Panc1 (cell line): ENCODE measurements around the gene ZNF780B. TPM values are rescaled to one million over a fixed set of nuclear protein-coding genes. Genes with fewer than 3 reads are reported as not detected.

Source experiments
- ATAC-seq: fragments of 200-7000 bp; cut with Tn5 transposase; 2 replicates; pipeline ENCODE4 v1.9.1; 2020; ENCODE audit warnings: mild to moderate bottlenecking, moderate library complexity
- Bru-seq: library from RNA; stranded (reverse); fragments of 400-500 nt; gene quantifications from one replicate; lab custom pipeline; 2021; lab: Mats Ljungman, UMichigan
- BruChase-seq, 2 experiments: library from RNA; stranded (reverse); fragments of 400-500 nt; gene quantifications; one replicate each; lab custom pipeline; 2021; lab: Mats Ljungman, UMichigan
- BruUV-seq: library from RNA; stranded (reverse); fragments of 400-500 nt; replicated peaks from 2 replicates; lab custom pipeline; 2021; lab: Mats Ljungman, UMichigan
- CTCF ChIA-PET: fragments of 300-600 bp; sonication (Branson Sonifier 250); formaldehyde crosslinking; loops from one replicate; lab custom pipeline; 2022; ENCODE audit warnings: antibody characterized with exemption; lab: Charles Lee
- POLR2A ChIA-PET: fragments of 300-600 bp; sonication (Branson Sonifier 250); formaldehyde crosslinking; loops from one replicate; lab custom pipeline; 2022; ENCODE audit warnings: antibody characterized with exemption; lab: Charles Lee
- DNase-seq: peaks from one replicate; pipeline ENCODE4 v3.0.0-alpha.2; 2010; ENCODE audit warnings: low read depth, low spot score
- H3K27ac ChIP-seq: 2 replicates; pipeline ENCODE4 v1.5.1; 2011; ENCODE audit warnings: mild to moderate bottlenecking, low read length, inconsistent platforms
- H3K27me3 ChIP-seq: fragments of 200-500 bp; sonication (Bioruptor generic); 2 replicates; pipeline ENCODE4 v1.6.0; 2014; ENCODE audit warnings: low read length, inconsistent platforms; ENCODE audit not compliant: control insufficient read depth, insufficient read depth
- H3K36me3 ChIP-seq: fragments of 200-500 bp; sonication (Bioruptor generic); 2 replicates; pipeline ENCODE4 v1.5.1; 2014; ENCODE audit warnings: inconsistent platforms, mild to moderate bottlenecking, low read length, moderate library complexity; ENCODE audit not compliant: control insufficient read depth, insufficient read depth
- H3K4me1 ChIP-seq: 2 replicates; pipeline ENCODE4 v1.5.1; 2011; ENCODE audit warnings: inconsistent platforms, mild to moderate bottlenecking, low read length, moderate library complexity; ENCODE audit not compliant: control insufficient read depth, insufficient read depth
- H3K4me3 ChIP-seq, 2 experiments: 2 replicates each; pipeline ENCODE4 v1.5.1; 2011 to 2012; ENCODE audit warnings: low read depth in 2 of 2, low read length in 2 of 2, mild to moderate bottlenecking in 2 of 2, inconsistent platforms in 1 of 2, moderate library complexity in 1 of 2
- H3K9me3 ChIP-seq: fragments of 200-500 bp; sonication (Bioruptor generic); 2 replicates; pipeline ENCODE4 v1.5.1; 2014; ENCODE audit warnings: low read depth, mild to moderate bottlenecking, inconsistent platforms, low read length, moderate library complexity; ENCODE audit not compliant: control insufficient read depth, insufficient read depth
- CTCF ChIP-seq: fragments of 450-650 bp; IDR thresholded peaks from 2 replicates; pipeline ENCODE4 v1.5.1; 2017; ENCODE audit warnings: mild to moderate bottlenecking
- POLR2AphosphoS5 ChIP-seq: IDR thresholded peaks from 2 replicates; pipeline ENCODE4 v1.6.1; 2012; ENCODE audit warnings: mild to moderate bottlenecking, low read depth, low read length, moderate library complexity
- REST ChIP-seq, 2 experiments: IDR thresholded peaks; 2 replicates each; pipeline ENCODE4 v1.6.1; 2011 to 2012; ENCODE audit warnings: low read depth in 2 of 2, control low read depth in 1 of 2, low read length in 1 of 2, mild to moderate bottlenecking in 1 of 2, moderate library complexity in 1 of 2; ENCODE audit not compliant: insufficient read depth in 1 of 2
- SIN3A ChIP-seq: IDR thresholded peaks from 2 replicates; pipeline ENCODE4 v1.6.1; 2012; ENCODE audit warnings: low read depth, mild to moderate bottlenecking, low read length, moderate library complexity, borderline replicate concordance; ENCODE audit not compliant: insufficient read depth
- TCF7L2 ChIP-seq: IDR thresholded peaks from 2 replicates; pipeline ENCODE4 v1.6.1; 2011; ENCODE audit warnings: mild to moderate bottlenecking, low read depth, low read length, inconsistent platforms
- in situ Hi-C: cut with HindIII; loops from 2 replicates; pipeline ENCODE4 v1.10.0; 2016; ENCODE audit warnings: low sequenced_read_pairs, low pct_unique_long_range_greater_than_20kb
- intact Hi-C: fragments of 100-400 bp; cut with micrococcal nuclease; formaldehyde crosslinking; loops from one replicate; pipeline ENCODE4 v1.10.0; 2022; ENCODE audit not compliant: unreplicated experiment
- long read RNA-seq: library from polyadenylated mRNA; unstranded; transcript quantifications from one replicate; pipeline ENCODE4 v2.0.0, GENCODE V29; 2021; ENCODE audit not compliant: unreplicated experiment
- polyA plus RNA-seq: library from polyadenylated mRNA; unstranded; fragments of >200 nt; gene quantifications from one replicate; pipeline ENCODE4 v1.2.1, GENCODE V29; 2012; ENCODE audit warnings: missing spikeins; ENCODE audit not compliant: insufficient read length
- total RNA-seq: library from RNA; stranded (reverse); gene quantifications from one replicate; pipeline ENCODE4 v1.2.1, GENCODE V29; 2021; ENCODE audit not compliant: unreplicated experiment

The ZNF780B gene
- total RNA-seq (237 TPM), Bru-seq, nascent RNA (percentile 99 among the genes with signal in this experiment), BruChase-seq, experiment 1, labeled RNA remaining after a 2-hour chase (percentile 100 among the genes with signal in this experiment), BruChase-seq, experiment 2, labeled RNA remaining after a 6-hour chase (percentile 100 among the genes with signal in this experiment)
- polyA plus RNA-seq = 49.1 TPM
- long read RNA-seq, full-length matches to known transcripts = 11 of 116 reads
- long read RNA-seq, partial matches to known transcripts = 38 of 116 reads
- long read RNA-seq, other reads (novel, unspliced or antisense) = 67 of 116 reads

GRCh38 chr19:40055832-40056504 lies at the start of gene ZNF780B:
ZNF780B (minus strand) TSS chr19:40056231; CDS start chr19:40050332, 5,899 bp downstream.
- no TSS peak for BruUV-seq
- Histone ChIP-seq H3K9me3 (peaks cover 79% of the 10 kb centered on the region), H3K4me1 (peaks cover 16% of the 10 kb centered on the region), H3K36me3 (no peaks in the 10 kb centered on the region), H3K27ac (peak within 1 kb of the TSS; percentile 78), H3K27me3 (no peaks in the 10 kb centered on the region), H3K4me3 (peak within 1 kb of the TSS; percentile 36 to 50)
- ChIA-PET CTCF (interaction anchor here (0.6 to 2.0 kb wide), 12 partner anchors 11 to 325 kb away, joined by 3 to 10 read pairs (median 5); partner anchors contain the start of gene PSMC4), POLR2A (interaction anchor here (0.6 to 4.5 kb wide), 14 partner anchors 9 to 1018 kb away, joined by 3 to 27 read pairs (median 4); partner anchors contain the start of genes PSMC4, RPS16, ZNF546 and ZNF780A)
- ATAC-seq (peak; percentile 99), DNase-seq (peak; percentile 100)
- TF ChIP-seq TCF7L2 (no peak), SIN3A (no peak), CTCF (no peak), POLR2AphosphoS5 (no peak), REST (IDR thresholded peaks at IDR 0.05; ENCODE audit: insufficient read depth in 1 of 2, low read depth in 2 of 2, low read length in 1 of 2) (no peak)
- intact Hi-C loops = no loop called here
- in situ Hi-C loops = loop anchor here (5.0 to 10.0 kb wide), 5 partner anchors 36 to 991 kb away; partner anchors contain the start of genes FBL and ZNF780A

- TF ChIP-seq CTCF (no peak), REST (IDR thresholded peaks at IDR 0.05; ENCODE audit: insufficient read depth in 1 of 2, low read depth in 2 of 2, low read length in 1 of 2) (no peak), TCF7L2 (no peak), POLR2AphosphoS5 (no peak), SIN3A (no peak)
- intact Hi-C loops (no loop called here), in situ Hi-C loops (no loop called here)
- no peaks in the 10 kb centered on the region for H3K36me3 ChIP-seq
- no peak overlapping the region for H3K4me3 ChIP-seq
- no peak overlapping the region for H3K27ac ChIP-seq
- ATAC-seq (peak; percentile 25; the same call in 1 of the 2 replicates), DNase-seq (no peak)
- CTCF ChIA-PET = interaction anchor here (1.1 kb wide), 1 partner anchor 61 kb away, joined by 14 read pairs; no protein-coding TSS in a partner anchor
- POLR2A ChIA-PET = interaction anchor here (1.2 to 1.3 kb wide), 2 partner anchors 32 to 85 kb away, joined by 3 to 13 read pairs; no protein-coding TSS in a partner anchor
- no TSS peak for BruUV-seq
- no peaks in the 10 kb centered on the region for H3K4me1 ChIP-seq
- H3K9me3 ChIP-seq = peaks cover 3% of the 10 kb centered on the region; the same call in 1 of the 2 replicates
- H3K27me3 ChIP-seq = peaks cover 8% of the 10 kb centered on the region; the same call in 1 of the 2 replicates
Measured at GRCh38 chr19:40104754-40105153, 48.7 kb upstream of the ZNF780B start.
